H1 (cell line): ENCODE measurements around the gene PHTF2. TPM values are rescaled to one million over a fixed set of nuclear protein-coding genes. Genes with fewer than 3 reads are reported as not detected.

Source experiments
- CTCF ChIA-PET: fragments of 300-600 bp; sonication (Branson Sonifier 250); formaldehyde crosslinking; loops from one replicate; lab custom pipeline; 2021; ENCODE audit not compliant: partially characterized antibody; lab: Charles Lee
- POLR2A ChIA-PET: fragments of 300-600 bp; sonication (Branson Sonifier 250); formaldehyde crosslinking; loops from one replicate; lab custom pipeline; 2021; ENCODE audit warnings: inconsistent platforms; ENCODE audit not compliant: partially characterized antibody; lab: Charles Lee
- DNase-seq, 2 experiments: peaks; one replicate each; pipeline versions ENCODE4 v3.0.0 to v3.0.0-alpha.2; 2010 to 2022; ENCODE audit warnings: low spot score in 2 of 2, low read depth in 1 of 2, mixed read lengths in 1 of 2
- FAIRE-seq: peaks from 2 replicates; lab custom pipeline; 2011; peaks lifted over from hg19 to GRCh38; lab: Jason Lieb, UNC
- H2AFZ ChIP-seq: 2 replicates; pipeline ENCODE4 v1.8.1; 2012; ENCODE audit warnings: low read length, inconsistent platforms
- H2AK5ac ChIP-seq: 2 replicates; pipeline ENCODE4 v1.6.1; 2013; ENCODE audit warnings: low read depth, low read length
- H2BK120ac ChIP-seq: replicated peaks from 2 replicates; pipeline ENCODE3; 2013; ENCODE audit warnings: low read depth, low read length, inconsistent platforms
- H2BK12ac ChIP-seq: 2 replicates; pipeline ENCODE4 v1.6.1; 2013; ENCODE audit warnings: low read depth, low read length
- H2BK15ac ChIP-seq: 2 replicates; pipeline ENCODE4 v1.6.1; 2013; ENCODE audit warnings: low read length
- H2BK20ac ChIP-seq: 2 replicates; pipeline ENCODE4 v1.6.1; 2013; ENCODE audit warnings: low read length
- H2BK5ac ChIP-seq: 2 replicates; pipeline ENCODE4 v1.6.1; 2013; ENCODE audit warnings: low read depth, low read length
- H3K14ac ChIP-seq: 2 replicates; pipeline ENCODE4 v1.6.1; 2013; ENCODE audit warnings: inconsistent platforms; ENCODE audit not compliant: insufficient read length
- H3K18ac ChIP-seq: 2 replicates; pipeline ENCODE4 v1.6.1; 2013; ENCODE audit warnings: low read length; ENCODE audit errors: extremely low read depth
- H3K23ac ChIP-seq: 2 replicates; pipeline ENCODE4 v1.6.1; 2013; ENCODE audit warnings: inconsistent platforms; ENCODE audit not compliant: insufficient read length
- H3K23me2 ChIP-seq: 2 replicates; pipeline ENCODE4 v1.6.1; 2013; ENCODE audit warnings: low read depth, low read length
- H3K27ac ChIP-seq: 2 replicates; pipeline ENCODE4 v1.6.1; 2011; ENCODE audit warnings: low read depth, low read length, inconsistent platforms
- H3K27me3 ChIP-seq, 4 experiments: replicated peaks in 1 of 4; 1 replicate in 1 of 4; 2 replicates in 3 of 4; pipeline versions ENCODE4 v1.6.1 to v1.8.1; 2011 to 2013; ENCODE audit warnings: low read length in 3 of 4, mild to moderate bottlenecking in 3 of 4, inconsistent platforms in 2 of 4, mixed read lengths in 2 of 4, moderate library complexity in 1 of 4; ENCODE audit not compliant: control insufficient read depth in 3 of 4, insufficient read depth in 3 of 4; ENCODE audit errors: extremely low read depth in 1 of 4
- H3K36me3 ChIP-seq, 4 experiments: 2 replicates each; pipeline versions ENCODE4 v1.6.1 to v1.8.1; 2011 to 2013; ENCODE audit warnings: mild to moderate bottlenecking in 4 of 4, low read length in 3 of 4, moderate library complexity in 2 of 4, control low read depth in 1 of 4, inconsistent platforms in 1 of 4; ENCODE audit not compliant: insufficient read depth in 4 of 4, control insufficient read depth in 2 of 4
- H3K4ac ChIP-seq: replicated peaks from 2 replicates; pipeline ENCODE3; 2013; ENCODE audit warnings: low read length, low read depth, mixed read lengths, inconsistent platforms; ENCODE audit not compliant: insufficient read length
- H3K4me1 ChIP-seq, 4 experiments: replicated peaks in 1 of 4; 1 replicate in 1 of 4; 2 replicates in 3 of 4; pipeline versions ENCODE4 v1.6.1 to v1.8.1; 2011 to 2013; ENCODE audit warnings: low read length in 3 of 4, inconsistent platforms in 2 of 4, mixed read lengths in 1 of 4; ENCODE audit not compliant: insufficient read depth in 4 of 4, control insufficient read depth in 3 of 4
- H3K4me2 ChIP-seq, 2 experiments: 2 replicates each; pipeline versions ENCODE4 v1.6.1 to v1.8.1; 2011 to 2013; ENCODE audit warnings: low read depth in 2 of 2, low read length in 2 of 2, control low read depth in 1 of 2, inconsistent platforms in 1 of 2, mild to moderate bottlenecking in 1 of 2; ENCODE audit not compliant: insufficient read depth in 1 of 2
- H3K4me3 ChIP-seq, 4 experiments: fragments of 200-600, 300-600 bp in 1 of 4; sonication (generic), shearing (Covaris generic), sonication (Bioruptor Twin) in 1 of 4; 2 replicates each; pipeline versions ENCODE4 v1.5.1 to v1.8.1; 2011 to 2016; ENCODE audit warnings: low read length in 4 of 4, low read depth in 3 of 4, control low read depth in 2 of 4, inconsistent platforms in 2 of 4, mild to moderate bottlenecking in 2 of 4, mixed read lengths in 1 of 4, moderate library complexity in 1 of 4; ENCODE audit not compliant: insufficient read depth in 2 of 4; ENCODE audit errors: extremely low read depth in 1 of 4
- H3K56ac ChIP-seq: replicated peaks from 2 replicates; pipeline ENCODE3; 2013; ENCODE audit warnings: low read depth, mild to moderate bottlenecking, mixed read lengths, low read length, inconsistent platforms; ENCODE audit not compliant: insufficient read length
- H3K79me1 ChIP-seq: 2 replicates; pipeline ENCODE4 v1.6.1; 2013; ENCODE audit warnings: low read depth, low read length, control low read depth
- H3K79me2 ChIP-seq, 2 experiments: 2 replicates each; pipeline versions ENCODE4 v1.6.1 to v1.8.1; 2012 to 2013; ENCODE audit warnings: low read length in 2 of 2, mild to moderate bottlenecking in 2 of 2, inconsistent platforms in 1 of 2; ENCODE audit not compliant: insufficient read depth in 2 of 2, control insufficient read depth in 1 of 2
- H3K9ac ChIP-seq, 4 experiments: replicated peaks in 1 of 4; 1 replicate in 1 of 4; 2 replicates in 3 of 4; pipeline versions ENCODE4 v1.6.1 to v1.8.1; 2011 to 2013; ENCODE audit warnings: low read depth in 3 of 4, low read length in 3 of 4, control low read depth in 2 of 4, mild to moderate bottlenecking in 2 of 4, moderate library complexity in 2 of 4, inconsistent platforms in 1 of 4; ENCODE audit errors: extremely low read depth in 1 of 4
- H3K9me3 ChIP-seq, 2 experiments: 2 replicates each; pipeline versions ENCODE4 v1.6.1 to v1.8.1; 2012 to 2013; ENCODE audit warnings: mild to moderate bottlenecking in 2 of 2, moderate library complexity in 2 of 2, control low read depth in 1 of 2, inconsistent platforms in 1 of 2, low read depth in 1 of 2, low read length in 1 of 2, mixed read lengths in 1 of 2; ENCODE audit not compliant: insufficient read depth in 2 of 2
- H4K20me1 ChIP-seq, 2 experiments: replicated peaks in 1 of 2; 2 replicates each; pipeline versions ENCODE3 to v1.8.1; 2011 to 2013; ENCODE audit warnings: inconsistent platforms in 2 of 2, low read length in 2 of 2, mild to moderate bottlenecking in 1 of 2; ENCODE audit not compliant: insufficient read depth in 2 of 2, control insufficient read depth in 1 of 2
- H4K5ac ChIP-seq: 2 replicates; pipeline ENCODE4 v1.6.1; 2013; ENCODE audit warnings: low read length, low read depth, mixed read lengths, inconsistent platforms; ENCODE audit not compliant: insufficient read length
- H4K8ac ChIP-seq: 2 replicates; pipeline ENCODE4 v1.8.0; 2013; ENCODE audit warnings: mild to moderate bottlenecking, moderate library complexity, low read length, inconsistent platforms; ENCODE audit not compliant: insufficient read depth; ENCODE audit errors: extremely low read depth
- H4K91ac ChIP-seq: replicated peaks from 2 replicates; pipeline ENCODE3; 2013; ENCODE audit warnings: low read length, mixed read lengths, inconsistent platforms; ENCODE audit not compliant: insufficient read length
- CHD2 ChIP-seq: IDR thresholded peaks from 2 replicates; pipeline ENCODE4 v1.6.1; 2012; ENCODE audit warnings: low read length, improper control_type of control experiment
- JUN ChIP-seq: IDR thresholded peaks from 2 replicates; pipeline ENCODE4 v1.6.1; 2011; ENCODE audit warnings: low read depth, mild to moderate bottlenecking, improper control_type of control experiment, low read length
- NRF1 ChIP-seq: IDR thresholded peaks from 2 replicates; pipeline ENCODE4 v1.6.1; 2011; ENCODE audit warnings: mild to moderate bottlenecking, low read depth, low read length, improper control_type of control experiment
- POLR2A ChIP-seq, 2 experiments: IDR thresholded peaks; 1 replicate in 1 of 2; 2 replicates in 1 of 2; pipeline ENCODE4 v1.6.1; 2011; ENCODE audit warnings: low read depth in 2 of 2, low read length in 2 of 2, mild to moderate bottlenecking in 2 of 2; ENCODE audit errors: control extremely low read depth in 1 of 2
- SIRT6 ChIP-seq: IDR thresholded peaks from one replicate; pipeline ENCODE4 v1.7.1; 2012; ENCODE audit warnings: low read length, inconsistent platforms
- SP2 ChIP-seq: IDR thresholded peaks from 2 replicates; pipeline ENCODE4 v1.6.1; 2012; ENCODE audit warnings: mild to moderate bottlenecking, low read length, inconsistent platforms
- WGBS, 2 experiments: shearing (Covaris generic) in 1 of 2; methylation state at CpG; one replicate each; pipeline versions ENCODE4 v1.1.6 to v1.1.7; 2013 to 2015; ENCODE audit warnings: low lambda C conversion rate in 2 of 2, mixed read lengths in 2 of 2, inconsistent platforms in 1 of 2, low coverage in 1 of 2, missing lambda C conversion rate in 1 of 2; ENCODE audit not compliant: insufficient replicate concordance in 2 of 2, insufficient coverage in 1 of 2, insufficient read length in 1 of 2; ENCODE audit errors: extremely low coverage in 1 of 2, missing lambda C conversion rate in 1 of 2; 5-methylcytosine and 5-hydroxymethylcytosine counted together
- polyA plus RNA-seq, 7 experiments: library from polyadenylated mRNA; depleted of rRNA in 3 of 7; stranded (reverse) in 5 of 7; unstranded in 2 of 7; fragments of >200 nt in 5 of 7; fragments of 200-250 nt in 2 of 7; gene quantifications; 1 replicate in 5 of 7; 2 replicates in 1 of 7; 4 replicates in 1 of 7; pipeline versions ENCODE4 v1.2.1 to v1.2.3, GENCODE V29; 2011 to 2013; ENCODE audit warnings: missing spikeins in 2 of 7, mixed read lengths in 2 of 7
- total RNA-seq: library from RNA; stranded (reverse); fragmentation: NEBNext Ultra II Directional; extraction: Animal tissue kit (Norgen Biotek cat#: 25700); gene quantifications from 2 replicates; pipeline ENCODE4 v1.2.1, GENCODE V29; 2021

Gene PHTF2
- total and polyA plus RNA-seq, 2 of the 8 experiments (the other 6 are each of a cell fraction or from before 2014, with no cell fraction given) = 9.0 to 25.4 TPM

DNA sequence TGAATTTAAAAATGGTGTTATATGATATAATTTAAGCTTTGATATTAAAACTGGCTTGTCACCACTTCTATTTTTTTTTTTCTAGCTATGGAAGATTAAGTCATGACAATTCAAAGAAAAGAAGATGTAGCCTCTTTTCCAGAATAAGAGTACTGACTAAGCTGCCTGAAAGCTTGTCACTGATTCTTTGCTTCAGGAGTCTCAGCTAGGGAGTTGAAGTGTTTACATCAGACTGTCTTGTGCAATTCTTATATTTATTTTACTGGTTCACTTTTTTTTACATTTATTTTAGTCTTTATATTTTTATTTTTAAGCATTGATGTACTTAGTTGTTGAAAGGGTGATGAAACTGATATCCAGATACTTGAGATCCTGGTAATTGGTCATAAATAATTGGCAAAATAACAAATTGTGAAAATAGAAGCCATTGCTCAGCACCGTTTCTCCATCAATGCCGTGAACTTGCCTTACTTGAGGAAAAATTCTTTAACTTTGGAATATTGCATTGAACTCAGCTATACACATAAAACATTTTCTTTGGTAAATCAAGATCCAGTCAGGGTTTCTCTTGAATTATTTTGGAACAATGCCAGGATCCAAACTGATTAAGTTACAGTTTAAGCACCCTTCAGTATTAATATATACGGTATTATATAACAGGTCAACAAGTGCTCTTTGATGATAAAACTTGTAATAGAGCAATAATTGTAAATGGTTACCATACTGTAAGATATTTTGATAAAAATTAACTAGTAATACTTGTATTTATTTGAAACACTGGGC is 156.4 kb downstream of the PHTF2 start:
- Histone ChIP-seq H3K18ac (no peak overlapping the region), H3K4me1 (no peaks in the 10 kb centered on the region), H2AK5ac (no peak overlapping the region), H3K56ac (no peak overlapping the region), H3K27ac (no peak overlapping the region), H3K79me2 (no peaks in the 10 kb centered on the region), H3K79me1 (no peaks in the 10 kb centered on the region), H4K5ac (no peak overlapping the region), H3K27me3 (no peaks in the 10 kb centered on the region), H3K23ac (no peak overlapping the region), H3K36me3 (no peaks in the 10 kb centered on the region), H4K91ac (no peak overlapping the region), H3K14ac (no peak overlapping the region), H2AFZ (no peak overlapping the region), H2BK12ac (no peak overlapping the region), H2BK120ac (no peak overlapping the region), H3K9ac (no peak overlapping the region), H2BK15ac (no peak overlapping the region), H3K4ac (no peak overlapping the region), H2BK20ac (no peak overlapping the region), H4K20me1 (no peaks in the 10 kb centered on the region), H3K9me3 (no peaks in the 10 kb centered on the region), H2BK5ac (no peak overlapping the region), H3K4me2 (no peak overlapping the region), H3K23me2 (no peaks in the 10 kb centered on the region), H4K8ac (no peak overlapping the region), H3K4me3 (no peak overlapping the region)
- 97% methylated on average over 3 of the region's 3 CpGs; no CpG with 5 or more reads in 1 of the 2 experiments for whole genome bisulfite sequencing, 2 experiments
- ChIA-PET POLR2A (no interaction called here), CTCF (interaction anchor here (1.0 to 1.1 kb wide), 2 partner anchors 14 to 127 kb away, joined by 3 read pairs; no protein-coding TSS in a partner anchor)
- no peak for DNase-seq
- no peak for FAIRE-seq
- TF ChIP-seq NRF1 (no peak), CHD2 (no peak), JUN (no peak), POLR2A (IDR thresholded peaks at IDR 0.05; ENCODE audit: control extremely low read depth in 1 of 2, low read depth in 2 of 2, low read length in 2 of 2) (no peak), SIRT6 (no peak), SP2 (no peak)
